IPS-18a (cell line): ENCODE data around the gene CACNB1.

Experiments
- H3K27ac ChIP-seq: one replicate; pipeline ENCODE4 v1.5.1; 2013; ENCODE audit warnings: low read length
- H3K27me3 ChIP-seq: one replicate; pipeline ENCODE4 v1.6.1; 2013; ENCODE audit warnings: mild to moderate bottlenecking, low read length; ENCODE audit not compliant: control insufficient read depth, insufficient read depth
- H3K36me3 ChIP-seq: one replicate; pipeline ENCODE4 v1.6.1; 2013; ENCODE audit warnings: low read depth, low read length; ENCODE audit not compliant: control insufficient read depth
- H3K4me1 ChIP-seq: one replicate; pipeline ENCODE4 v1.6.1; 2013; ENCODE audit warnings: low read depth, low read length; ENCODE audit not compliant: control insufficient read depth
- H3K4me3 ChIP-seq: one replicate; pipeline ENCODE4 v1.5.1; 2013; ENCODE audit warnings: low read length
- H3K9ac ChIP-seq: one replicate; pipeline ENCODE4 v1.6.1; 2013; ENCODE audit warnings: mild to moderate bottlenecking, low read length, moderate library complexity
- H3K9me3 ChIP-seq: one replicate; pipeline ENCODE4 v1.6.1; 2013; ENCODE audit warnings: low read depth, low read length; ENCODE audit not compliant: control insufficient read depth

The CACNB1 gene

GRCh38 chr17:39210093-39210434 lies 12.6 kb upstream of the CACNB1 start:
- H3K9ac ChIP-seq, result no peak overlapping the region

DNA sequence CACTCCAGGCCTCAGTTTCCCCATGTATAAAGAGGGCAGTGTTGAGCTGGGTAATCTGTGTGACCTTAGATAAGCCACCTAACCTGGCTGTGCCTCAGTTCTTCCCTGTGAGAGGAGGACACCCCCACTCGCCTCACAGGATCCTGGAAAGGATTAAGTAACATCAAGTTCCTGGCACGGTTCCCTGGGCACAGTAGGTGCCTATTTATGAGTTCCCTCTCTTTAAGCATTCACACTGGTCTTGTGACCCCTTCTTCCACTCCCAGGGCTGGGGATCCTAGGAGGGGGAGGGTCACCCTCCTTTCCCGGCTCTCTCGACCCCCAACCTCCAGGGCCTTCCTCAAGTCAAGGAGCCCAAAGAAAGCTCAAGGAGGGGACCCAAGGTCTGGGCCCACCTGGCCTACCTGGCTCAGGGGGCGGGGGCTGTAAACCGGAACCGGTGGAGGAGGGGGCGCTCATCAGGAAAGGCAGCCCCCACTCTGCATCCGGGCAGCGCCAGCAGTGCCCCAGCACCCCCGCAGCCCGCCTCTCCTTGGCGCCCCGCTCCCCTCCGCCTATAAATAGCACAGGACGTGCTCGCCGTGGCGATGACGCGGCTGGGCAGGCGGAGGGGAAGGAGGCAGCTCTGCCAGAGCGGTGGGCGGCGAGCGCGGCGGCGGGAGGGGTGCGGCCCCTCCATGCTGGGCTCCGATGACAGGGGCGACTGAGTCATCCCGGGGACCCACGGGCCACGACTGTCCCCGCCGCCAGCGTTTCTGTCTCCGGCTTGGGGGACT lies 12.0 kb upstream of the CACNB1 start:
- H3K9me3 ChIP-seq, result no peaks in the 10 kb centered on the region
- H3K4me1 ChIP-seq, result peaks cover 4% of the 10 kb centered on the region
- peak overlapping the region; percentile 29 for H3K4me3 ChIP-seq
- peaks cover 9% of the 10 kb centered on the region for H3K27me3 ChIP-seq
- H3K27ac ChIP-seq, result no peak overlapping the region
- H3K9ac ChIP-seq, result no peak overlapping the region
- H3K36me3 ChIP-seq, result peaks cover 7% of the 10 kb centered on the region

More at GRCh38 chr17:39210093-39210434, 12.6 kb upstream of the CACNB1 start:
- peaks cover 9% of the 10 kb centered on the region for H3K27me3 ChIP-seq
- H3K27ac ChIP-seq, result no peak overlapping the region
- no peaks in the 10 kb centered on the region for H3K9me3 ChIP-seq
- peaks cover 2% of the 10 kb centered on the region for H3K36me3 ChIP-seq
- peaks cover 4% of the 10 kb centered on the region for H3K4me1 ChIP-seq
- H3K4me3 ChIP-seq, result peak overlapping the region; percentile 29

DNA sequence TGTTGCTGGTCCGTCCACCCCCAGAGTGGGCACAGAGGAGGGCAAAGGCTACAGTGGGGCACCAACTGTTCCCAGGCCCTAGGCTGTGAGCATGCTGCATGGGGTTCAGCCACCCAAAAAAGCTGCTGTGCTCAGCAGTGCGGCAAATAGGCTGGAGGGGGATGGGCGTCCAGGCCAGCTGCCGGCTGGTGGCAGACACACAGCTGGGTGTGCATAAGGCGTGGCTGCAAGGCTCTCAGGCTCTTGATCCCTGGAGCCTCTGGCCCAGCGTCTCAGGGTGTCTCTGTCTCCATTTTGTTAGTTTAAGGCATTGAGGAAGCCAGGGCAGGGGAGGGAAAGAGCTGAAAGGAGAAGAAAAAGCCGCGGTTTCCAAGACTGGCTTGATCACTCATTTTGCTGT lies 11.4 kb upstream of the CACNB1 start:
- Histone ChIP-seq H3K4me3 (no peak overlapping the region), H3K4me1 (peaks cover 4% of the 10 kb centered on the region), H3K9me3 (no peaks in the 10 kb centered on the region), H3K27me3 (peaks cover 9% of the 10 kb centered on the region), H3K27ac (no peak overlapping the region), H3K9ac (no peak overlapping the region), H3K36me3 (peaks cover 13% of the 10 kb centered on the region)

GRCh38 chr17:39208136-39208535 lies 10.7 kb upstream of the CACNB1 start:
- no peak overlapping the region for H3K27ac ChIP-seq
- no peaks in the 10 kb centered on the region for H3K9me3 ChIP-seq
- H3K4me3 ChIP-seq, result no peak overlapping the region
- peaks cover 21% of the 10 kb centered on the region for H3K36me3 ChIP-seq
- H3K4me1 ChIP-seq, result peaks cover 4% of the 10 kb centered on the region
- H3K27me3 ChIP-seq, result peaks cover 9% of the 10 kb centered on the region
- no peak overlapping the region for H3K9ac ChIP-seq

DNA sequence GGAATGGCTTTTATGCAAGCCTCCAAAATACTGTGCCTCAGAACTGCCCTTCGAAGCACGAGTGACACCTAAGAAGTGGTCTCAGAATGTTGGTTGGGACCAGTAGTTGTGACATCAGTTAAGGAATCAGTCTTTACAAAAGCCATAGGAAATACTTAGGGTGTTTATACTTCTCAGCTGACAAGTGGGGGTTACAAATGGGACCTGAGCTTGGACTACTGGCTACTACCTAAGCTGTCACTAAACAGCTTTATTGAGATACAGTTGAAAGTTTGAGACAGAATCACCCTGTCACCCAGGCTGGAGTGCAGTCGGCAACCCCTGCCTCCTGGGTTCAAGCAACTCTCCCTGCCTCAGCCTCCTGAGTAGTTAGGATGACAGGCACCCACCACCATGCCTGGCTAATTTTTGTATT lies 7.7 kb upstream of the CACNB1 start:
- no peak overlapping the region for H3K27ac ChIP-seq
- peaks cover 46% of the 10 kb centered on the region for H3K36me3 ChIP-seq
- H3K4me1 ChIP-seq, result peaks cover 14% of the 10 kb centered on the region

DNA sequence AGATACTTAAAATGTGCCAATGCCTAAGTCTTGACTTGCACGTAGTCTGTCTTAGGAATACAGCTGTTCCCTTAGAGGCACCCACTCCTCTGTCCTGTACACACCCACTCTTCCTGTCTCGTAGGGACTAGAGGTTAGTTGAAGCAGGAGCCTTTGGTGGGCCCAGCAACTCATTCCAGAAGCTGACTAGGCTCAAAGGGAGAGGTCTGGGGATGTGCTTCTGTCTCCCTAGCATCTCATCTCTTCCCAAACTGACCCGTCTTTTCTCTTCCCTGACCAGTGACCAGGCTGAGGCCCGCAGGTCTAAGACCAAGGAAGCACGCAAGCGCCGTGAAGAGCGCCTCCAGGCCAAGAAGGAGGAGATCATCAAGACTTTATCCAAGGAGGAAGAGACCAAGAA lies 6.8 kb upstream of the CACNB1 start:
- Histone ChIP-seq H3K4me1 (peaks cover 14% of the 10 kb centered on the region), H3K27ac (no peak overlapping the region), H3K36me3 (peaks cover 46% of the 10 kb centered on the region)

More for the DNA sequence above, 7.7 kb upstream of the CACNB1 start:
- H3K9me3 ChIP-seq, result no peaks in the 10 kb centered on the region
- no peak overlapping the region for H3K9ac ChIP-seq
- H3K4me3 ChIP-seq, result no peak overlapping the region
- H3K27me3 ChIP-seq, result peaks cover 1% of the 10 kb centered on the region

DNA sequence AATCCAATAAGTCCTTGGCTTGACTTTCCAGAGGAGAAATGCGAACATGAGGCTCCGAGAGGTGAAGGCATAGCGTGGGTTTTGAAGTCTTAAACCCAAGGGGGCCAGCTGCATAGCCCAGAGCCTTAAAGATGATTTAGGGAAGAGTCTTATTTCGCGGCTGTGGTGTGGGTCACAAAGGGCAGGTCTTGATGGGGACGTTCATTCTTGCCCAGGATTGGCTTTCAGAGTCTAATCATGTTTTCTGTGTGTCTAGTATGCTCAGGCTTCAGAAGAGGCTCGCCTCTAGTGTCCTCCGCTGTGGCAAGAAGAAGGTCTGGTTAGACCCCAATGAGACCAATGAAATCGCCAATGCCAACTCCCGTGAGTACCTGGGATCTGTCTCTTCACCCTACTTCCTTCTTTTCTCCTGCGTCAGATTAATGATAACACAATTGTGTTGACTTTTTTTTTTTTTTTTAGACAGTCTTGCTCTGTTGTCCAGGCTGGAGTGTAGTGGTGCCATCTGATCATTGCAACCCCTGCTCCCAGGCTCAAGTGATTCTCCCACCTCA lies 3.6 kb upstream of the CACNB1 start:
- Histone ChIP-seq H3K27ac (peak overlapping the region; percentile 99), H3K9ac (peak overlapping the region; percentile 97), H3K4me1 (peaks cover 19% of the 10 kb centered on the region), H3K4me3 (peak overlapping the region; percentile 100), H3K9me3 (no peaks in the 10 kb centered on the region), H3K36me3 (peaks cover 46% of the 10 kb centered on the region), H3K27me3 (no peaks in the 10 kb centered on the region)

More for the DNA sequence above, 6.8 kb upstream of the CACNB1 start:
- H3K9ac ChIP-seq, result no peak overlapping the region
- H3K27me3 ChIP-seq, result no peaks in the 10 kb centered on the region
- H3K4me3 ChIP-seq, result no peak overlapping the region
- no peaks in the 10 kb centered on the region for H3K9me3 ChIP-seq

DNA sequence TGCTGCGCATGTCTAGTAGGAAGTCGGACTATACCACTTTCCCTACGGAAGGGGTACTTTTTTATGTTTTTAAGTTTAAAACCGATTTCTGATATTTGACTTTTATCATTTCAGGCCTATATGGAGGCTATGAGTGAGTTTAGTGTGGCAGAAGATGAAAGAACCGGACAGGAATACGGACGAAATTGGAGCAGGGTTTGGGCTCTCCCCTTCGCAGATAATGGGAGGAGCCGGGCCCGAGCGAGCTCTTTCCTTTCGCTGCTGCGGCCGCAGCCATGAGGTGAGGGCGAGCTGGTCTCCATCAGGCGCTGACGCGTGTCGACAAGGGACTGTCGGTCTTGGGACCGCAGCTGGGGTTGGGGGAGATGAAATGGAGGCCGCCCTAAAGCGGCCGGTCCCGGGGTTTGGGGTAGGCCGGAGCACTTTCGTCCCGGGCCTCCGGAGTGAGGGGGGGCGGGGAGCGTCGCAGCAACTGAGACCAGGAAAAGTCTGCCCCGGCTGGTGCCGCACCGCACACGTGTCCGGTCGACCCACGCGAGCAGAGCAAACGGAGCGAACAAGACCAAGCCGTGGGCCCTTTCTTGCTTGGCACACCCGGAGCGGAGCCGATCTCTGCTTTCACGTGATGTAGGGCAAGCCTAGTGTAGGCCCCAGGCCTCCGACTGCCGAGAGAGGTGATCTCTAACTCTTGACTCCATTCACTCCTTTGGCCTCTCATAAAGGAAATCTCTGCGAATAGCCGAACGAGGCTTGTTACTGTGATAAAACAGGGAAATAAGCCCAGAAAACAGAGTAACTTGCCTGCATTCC lies 2.8 kb upstream of the CACNB1 start, which contains the start of gene RPL19:
RPL19 (plus strand) TSS at position 214 of the 810 bp plus-strand sequence; CDS start at position 276, 62 bp downstream.
- H3K9me3 ChIP-seq, result no peaks in the 10 kb centered on the region
- peaks cover 46% of the 10 kb centered on the region for H3K36me3 ChIP-seq
- peak within 1 kb of the TSS; percentile 100 for H3K4me3 ChIP-seq
- H3K27me3 ChIP-seq, result no peaks in the 10 kb centered on the region
- peak within 1 kb of the TSS; percentile 97 for H3K9ac ChIP-seq
- peak within 1 kb of the TSS; percentile 99 for H3K27ac ChIP-seq
- H3K4me1 ChIP-seq, result peaks cover 27% of the 10 kb centered on the region

DNA sequence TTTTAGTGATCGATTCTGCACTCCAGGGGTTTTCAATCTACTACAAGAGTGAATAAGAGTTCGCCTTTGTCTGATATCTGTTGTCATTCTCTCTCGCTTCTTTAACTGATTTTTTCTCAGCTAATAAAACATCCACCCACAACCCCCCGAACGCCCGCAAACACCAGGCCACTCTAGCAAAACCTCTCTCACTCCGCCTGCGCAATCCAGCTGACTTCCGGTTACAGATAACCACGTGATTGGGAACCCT lies 2.3 kb upstream of the CACNB1 start:
- peaks cover 41% of the 10 kb centered on the region for H3K36me3 ChIP-seq
- H3K9ac ChIP-seq, result peak overlapping the region; percentile 97
- H3K4me1 ChIP-seq, result peaks cover 32% of the 10 kb centered on the region
- no peaks in the 10 kb centered on the region for H3K9me3 ChIP-seq
- H3K27me3 ChIP-seq, result no peaks in the 10 kb centered on the region
- H3K4me3 ChIP-seq, result peak overlapping the region; percentile 100
- peak overlapping the region; percentile 99 for H3K27ac ChIP-seq

DNA sequence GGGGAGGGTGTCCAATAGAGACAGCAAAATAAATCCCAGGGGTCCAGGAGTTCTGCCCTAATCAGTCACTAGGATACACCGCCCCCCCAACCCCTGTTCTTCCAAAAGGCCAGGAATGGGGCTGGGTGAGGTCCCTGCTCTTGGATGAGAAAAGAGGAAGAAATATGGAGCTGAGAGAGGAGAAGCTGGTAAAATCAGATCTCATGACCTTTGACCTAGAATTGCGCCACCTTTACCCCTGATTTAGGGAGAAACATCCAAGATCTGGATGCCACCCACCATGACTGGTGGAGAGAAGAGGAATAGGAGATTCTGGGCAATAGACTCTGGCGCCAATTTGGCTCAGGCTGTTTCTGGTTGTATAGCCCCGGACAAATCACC lies 707 bp upstream of the CACNB1 start:
- Histone ChIP-seq H3K9ac (peak overlapping the region; percentile 33), H3K4me1 (peaks cover 34% of the 10 kb centered on the region), H3K27ac (no peak overlapping the region), H3K27me3 (no peaks in the 10 kb centered on the region), H3K9me3 (no peaks in the 10 kb centered on the region), H3K36me3 (peaks cover 35% of the 10 kb centered on the region), H3K4me3 (peak overlapping the region; percentile 81)

DNA sequence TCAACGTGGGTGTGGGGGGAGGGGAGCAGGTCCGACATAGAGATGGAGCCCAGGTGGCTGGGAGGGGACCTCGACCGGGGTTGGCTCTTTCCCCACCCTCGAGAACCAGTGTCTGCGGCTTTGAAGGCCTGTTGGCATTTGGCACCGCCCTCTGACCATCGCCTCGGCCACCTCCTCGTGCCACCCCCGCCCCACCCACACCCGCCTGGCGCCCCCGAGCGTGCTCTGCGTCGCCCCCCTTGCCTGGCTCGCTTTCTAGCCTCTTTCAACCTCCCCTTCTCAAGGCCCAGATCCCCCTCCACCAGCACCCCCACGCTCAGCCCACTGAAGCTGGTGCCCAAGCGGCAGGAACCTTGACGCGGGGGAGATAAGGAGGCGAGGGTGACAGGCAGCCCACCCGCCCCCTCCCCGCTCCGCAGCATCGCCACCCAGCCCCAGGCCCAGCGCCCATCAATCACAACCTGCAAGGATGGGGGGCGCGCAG lies 619 bp downstream of the CACNB1 start:
- H3K36me3 ChIP-seq, result peaks cover 35% of the 10 kb centered on the region
- H3K9ac ChIP-seq, result peak overlapping the region; percentile 48
- H3K4me1 ChIP-seq, result peaks cover 31% of the 10 kb centered on the region

More for the DNA sequence above, 619 bp downstream of the CACNB1 start:
- H3K27ac ChIP-seq, result no peak overlapping the region
- H3K27me3 ChIP-seq, result no peaks in the 10 kb centered on the region
- H3K9me3 ChIP-seq, result no peaks in the 10 kb centered on the region
- H3K4me3 ChIP-seq, result peak overlapping the region; percentile 81
